Ovary (tissue), 9 donors: ENCODE results near the gene CYB5B. TPM values are rescaled to one million over a fixed set of nuclear protein-coding genes. Genes with fewer than 3 reads are reported as not detected.

Experiments used
- DNase-seq, 5 donors: peaks; one replicate each; pipeline ENCODE4 v3.0.0-alpha.2; 2019 to 2020
- H3K27ac ChIP-seq, 2 donors: fragments of 200-600 bp; one replicate each; pipeline versions ENCODE4 v1.5.1 to v1.8.0; 2019 to 2022
- H3K27me3 ChIP-seq: fragments of 200-600 bp; one replicate; pipeline ENCODE4 v1.8.0; 2022
- H3K36me3 ChIP-seq: fragments of 200-600 bp; sonication (generic); one replicate; pipeline ENCODE4 v1.5.1; 2019
- H3K4me1 ChIP-seq: one replicate; pipeline ENCODE4 v1.8.1; 2013; ENCODE audit warnings: mild to moderate bottlenecking, moderate library complexity; ENCODE audit not compliant: insufficient read depth
- H3K4me3 ChIP-seq: fragments of 200-600 bp; sonication (generic); one replicate; pipeline ENCODE4 v1.5.1; 2017
- H3K9me3 ChIP-seq, 2 donors: fragments of 200-600 bp in 1 of 2; sonication (generic) in 1 of 2; one replicate each; pipeline versions ENCODE4 v1.5.1 to v1.8.1; 2013 to 2019; ENCODE audit warnings: mild to moderate bottlenecking in 1 of 2, moderate library complexity in 1 of 2
- EP300 ChIP-seq: sonication (generic); formaldehyde crosslinking; IDR thresholded peaks from one replicate; pipeline ENCODE4 v1.6.1; 2017; ENCODE audit warnings: antibody characterized with exemption
- POLR2A ChIP-seq: fragments of 450-650 bp; IDR thresholded peaks from one replicate; pipeline ENCODE4 v1.6.1; 2017; ENCODE audit warnings: antibody characterized with exemption, mild to moderate bottlenecking, moderate library complexity
- WGBS, 3 donors: extraction: QIAGEN DNeasy Blood & Tissue Kit in 1 of 3; methylation state at CpG; one replicate each; pipeline versions ENCODE4 v1.1.5 to v1.1.7; 2013 to 2017; 5-methylcytosine and 5-hydroxymethylcytosine counted together
- intact Hi-C, 4 donors: fragments of 100-400 bp; cut with DNase I; formaldehyde crosslinking; loops; one replicate each; pipeline versions ENCODE4 v1.11.0 to v1.15.1; 2022 to 2023
- polyA plus RNA-seq, 2 donors: library from polyadenylated mRNA; stranded (reverse); fragments of 200-250 nt in 1 of 2; fragments of 350-450 nt in 1 of 2; fragmentation: Illumina TruSeq in 1 of 2; extraction: RNeasy Lipid Tissue Mini Kit (QIAGEN cat#74804) in 1 of 2; gene quantifications; one replicate each; pipeline ENCODE4 v1.2.3, GENCODE V29; 2013 to 2014
- total RNA-seq, 7 donors: library from RNA; depleted of rRNA in 2 of 7; stranded (reverse); fragments of >200 nt in 2 of 7; fragmentation: NEBNext Ultra II Directional in 3 of 7; extraction: Animal tissue kit (Norgen Biotek cat#: 25700) in 3 of 7; gene quantifications; one replicate each; pipeline versions ENCODE4 v1.1.0 to v1.2.4, GENCODE V29; 2016 to 2023
- TF ChIP-seq, protein P1 (sequence below), 3 donors: fragments of 450-650 bp in 2 of 3; fragments of 200-600 bp in 1 of 3; IDR thresholded peaks; one replicate each; pipeline versions ENCODE4 v1.5.1 to v1.8.0; 2016 to 2022; ENCODE audit warnings: antibody characterized with exemption in 3 of 3, mild to moderate bottlenecking in 1 of 3
- donor health status: DM: no; HTN: no; CAD: no; lungs with moderate emphysema.
- donor health status: DM: no; HTN: no; CAD: no.
- donor health status: Bipolar disorder and iron deficiency.
- donor health status: DM: yes; HTN: yes; CAD: no.
- donor health status: DM: no; HTN: no; CAD: no.
- donor health status: DM: yes; HTN: yes; CAD: no.

Gene CYB5B
- total and polyA plus RNA-seq, 9 donors = 24.8 to 148 (median 55.8) TPM

DNA sequence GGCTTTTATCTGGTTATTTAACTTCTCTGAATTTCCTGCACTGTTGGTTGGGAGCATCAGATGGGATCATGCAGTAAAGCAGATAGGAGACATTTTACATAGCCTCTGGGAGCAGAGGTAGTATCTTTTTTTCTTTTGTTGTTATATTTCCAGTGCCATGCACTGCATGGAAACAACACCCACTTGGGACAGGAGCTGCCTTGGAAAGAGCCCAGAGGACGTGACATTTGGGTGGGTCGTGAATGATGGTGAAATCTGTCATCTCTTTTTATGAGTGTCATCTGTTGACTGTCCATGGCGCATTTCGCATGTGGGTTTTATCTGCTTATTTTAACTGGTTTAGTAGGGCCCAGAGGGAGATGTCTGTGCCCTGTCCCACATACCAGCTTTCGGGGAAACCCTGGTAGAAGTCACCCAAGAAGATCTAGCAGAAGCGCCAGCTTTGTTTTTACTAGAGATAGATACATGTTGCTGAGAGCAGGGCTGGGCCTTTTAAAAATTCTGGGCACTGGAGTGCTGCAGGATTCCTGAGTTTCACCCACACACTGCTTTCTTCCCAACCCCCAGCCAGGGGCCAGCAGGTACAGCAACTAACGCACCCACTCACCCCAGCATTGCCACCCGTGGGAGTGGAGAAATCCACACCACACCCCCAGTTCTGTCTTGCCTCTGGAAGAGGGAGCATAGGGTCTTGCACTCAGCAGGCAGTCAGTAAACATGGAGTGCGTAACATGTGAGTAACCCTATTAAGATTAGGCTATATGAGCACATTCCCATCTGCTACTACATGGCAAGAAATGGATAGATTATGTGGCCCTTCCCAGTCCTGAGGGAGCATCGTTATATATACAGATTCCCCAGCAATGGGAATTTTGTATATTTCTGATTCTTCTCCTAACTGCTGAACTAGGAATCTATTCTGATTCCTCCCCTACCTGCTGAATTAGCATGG is 30.2 kb upstream of the CYB5B start:
- H3K36me3 ChIP-seq = no peaks in the 10 kb centered on the region
- peaks cover 8% of the 10 kb centered on the region for H3K4me1 ChIP-seq
- intact Hi-C loops = loop anchor here in 3 of 4 donors (10.0 kb wide), 4 partner anchors 91 to 531 kb away; partner anchors contain the start of genes NFAT5 (in 1 of the 3) and NOB1 (in 1 of the 3)
- WGBS, 3 donors = 76 to 78% (median 76%) methylated on average over 10 of the region's 10 CpGs
- TF ChIP-seq, protein P1, sequence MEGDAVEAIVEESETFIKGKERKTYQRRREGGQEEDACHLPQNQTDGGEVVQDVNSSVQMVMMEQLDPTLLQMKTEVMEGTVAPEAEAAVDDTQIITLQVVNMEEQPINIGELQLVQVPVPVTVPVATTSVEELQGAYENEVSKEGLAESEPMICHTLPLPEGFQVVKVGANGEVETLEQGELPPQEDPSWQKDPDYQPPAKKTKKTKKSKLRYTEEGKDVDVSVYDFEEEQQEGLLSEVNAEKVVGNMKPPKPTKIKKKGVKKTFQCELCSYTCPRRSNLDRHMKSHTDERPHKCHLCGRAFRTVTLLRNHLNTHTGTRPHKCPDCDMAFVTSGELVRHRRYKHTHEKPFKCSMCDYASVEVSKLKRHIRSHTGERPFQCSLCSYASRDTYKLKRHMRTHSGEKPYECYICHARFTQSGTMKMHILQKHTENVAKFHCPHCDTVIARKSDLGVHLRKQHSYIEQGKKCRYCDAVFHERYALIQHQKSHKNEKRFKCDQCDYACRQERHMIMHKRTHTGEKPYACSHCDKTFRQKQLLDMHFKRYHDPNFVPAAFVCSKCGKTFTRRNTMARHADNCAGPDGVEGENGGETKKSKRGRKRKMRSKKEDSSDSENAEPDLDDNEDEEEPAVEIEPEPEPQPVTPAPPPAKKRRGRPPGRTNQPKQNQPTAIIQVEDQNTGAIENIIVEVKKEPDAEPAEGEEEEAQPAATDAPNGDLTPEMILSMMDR (IDR thresholded peaks at IDR 0.05) = no peak
- no peak for TF ChIP-seq POLR2A
- TF ChIP-seq EP300 = no peak
- no peak overlapping the region for H3K27ac ChIP-seq
- no peak for DNase-seq
- H3K9me3 ChIP-seq = no peaks in the 10 kb centered on the region
- no peaks in the 10 kb centered on the region for H3K27me3 ChIP-seq
- H3K4me3 ChIP-seq = no peak overlapping the region

DNA sequence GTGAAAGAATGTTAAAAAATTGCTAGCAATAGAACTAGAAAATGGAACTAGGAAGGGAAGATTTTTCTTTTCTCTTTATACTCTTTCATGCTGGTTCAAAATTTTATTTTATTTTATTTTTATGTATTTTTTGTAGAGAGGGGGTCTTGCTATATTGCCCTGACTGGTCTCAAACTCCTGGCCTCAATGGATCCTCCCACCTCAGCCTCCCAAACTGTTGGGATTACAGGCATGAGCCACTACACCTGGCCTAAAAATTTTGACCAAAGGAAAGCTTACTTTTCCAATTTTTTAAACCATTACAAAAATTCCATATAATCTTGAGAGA is 28.6 kb upstream of the CYB5B start:
- H3K27me3 ChIP-seq = no peaks in the 10 kb centered on the region
- peaks cover 8% of the 10 kb centered on the region for H3K4me1 ChIP-seq
- H3K36me3 ChIP-seq = no peaks in the 10 kb centered on the region
- TF ChIP-seq EP300 = no peak
- TF ChIP-seq POLR2A = no peak
- TF ChIP-seq, protein P1 (IDR thresholded peaks at IDR 0.05) = no peak
- intact Hi-C loops = loop anchor here (5.0 to 10.0 kb wide), 6 partner anchors 89 to 529 kb away; partner anchors contain the start of genes NOB1 (in 3 of the 4) and NFAT5 (in 1 of the 4)
- H3K4me3 ChIP-seq = no peak overlapping the region
- H3K27ac ChIP-seq = peak overlapping the region in 1 of 2 donors; percentile 79
- DNase-seq = no peak
- H3K9me3 ChIP-seq = no peaks in the 10 kb centered on the region

DNA sequence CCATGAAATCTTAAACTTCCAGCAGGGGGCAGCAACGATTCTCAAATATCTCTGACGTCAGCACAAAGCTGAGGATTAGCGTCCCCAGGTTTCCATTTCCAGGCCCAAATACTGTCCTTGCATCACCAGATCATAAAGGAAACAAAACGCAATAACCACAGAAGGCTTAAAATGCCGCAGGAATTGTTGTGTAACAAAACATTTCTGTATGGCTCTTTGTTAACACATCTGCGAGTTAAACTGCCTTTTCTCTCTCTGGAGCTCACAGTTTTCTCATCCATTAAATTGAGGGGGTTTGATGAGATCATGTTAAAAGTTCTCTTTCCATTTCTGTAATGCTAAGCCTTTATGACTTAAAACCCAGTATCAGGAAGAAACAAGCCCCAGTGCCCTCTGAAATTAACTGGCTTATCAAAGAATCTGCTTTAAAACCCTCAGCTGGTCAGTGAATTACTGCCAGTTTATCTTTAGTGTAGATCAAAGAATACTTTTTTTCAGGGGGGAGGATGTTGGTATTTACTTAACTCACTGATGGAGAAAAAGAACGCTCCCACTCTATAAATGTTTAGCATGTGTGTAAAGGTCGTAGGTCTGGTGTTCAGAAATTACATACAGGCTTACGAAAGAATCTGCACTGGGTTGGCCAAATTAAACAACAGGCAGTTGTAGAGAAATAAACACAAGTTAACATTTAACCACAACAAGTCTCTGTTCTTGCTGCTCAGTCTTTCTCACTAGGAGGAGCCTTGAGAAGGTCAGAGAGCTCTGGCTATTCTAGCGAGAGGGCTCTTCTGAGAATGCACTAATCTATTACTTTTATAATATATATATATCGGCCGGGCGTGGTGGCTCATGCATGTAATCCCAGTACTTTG is 28.0 kb upstream of the CYB5B start:
- peaks cover 8% of the 10 kb centered on the region for H3K4me1 ChIP-seq
- H3K36me3 ChIP-seq = no peaks in the 10 kb centered on the region
- TF ChIP-seq EP300 = no peak
- TF ChIP-seq, protein P1 (IDR thresholded peaks at IDR 0.05) = peak; percentile 70 to 87 (median 83)
- intact Hi-C loops = loop anchor here (5.0 to 10.0 kb wide), 6 partner anchors 88 to 528 kb away; partner anchors contain the start of genes NOB1 (in 3 of the 4) and NFAT5 (in 1 of the 4)
- peak; percentile 52 to 88 (median 68) for DNase-seq
- 6 to 22% (median 6%) methylated on average over 13 of the region's 13 CpGs for WGBS, 3 donors
- no peak overlapping the region for H3K4me3 ChIP-seq
- H3K27ac ChIP-seq = peak overlapping the region; percentile 35 to 79
- no peaks in the 10 kb centered on the region for H3K27me3 ChIP-seq
- no peaks in the 10 kb centered on the region for H3K9me3 ChIP-seq
